A172 (cell line): ENCODE data around the gene MYOD1. TPM values are rescaled to one million over a fixed set of nuclear protein-coding genes. Genes with fewer than 3 reads are reported as not detected.

Experiments
- DNase-seq: peaks from one replicate; pipeline ENCODE4 v3.0.0-alpha.2; 2015; ENCODE audit warnings: low spot score
- total RNA-seq: library from RNA; depleted of rRNA; stranded (reverse); fragments of >200 nt; shearing (Covaris generic); gene quantifications from 2 replicates; pipeline ENCODE4 v1.2.3, GENCODE V29; 2014; rRNA removed

MYOD1 gene
- total RNA-seq, 1 experiment from 2014 or later = not detected

DNA sequence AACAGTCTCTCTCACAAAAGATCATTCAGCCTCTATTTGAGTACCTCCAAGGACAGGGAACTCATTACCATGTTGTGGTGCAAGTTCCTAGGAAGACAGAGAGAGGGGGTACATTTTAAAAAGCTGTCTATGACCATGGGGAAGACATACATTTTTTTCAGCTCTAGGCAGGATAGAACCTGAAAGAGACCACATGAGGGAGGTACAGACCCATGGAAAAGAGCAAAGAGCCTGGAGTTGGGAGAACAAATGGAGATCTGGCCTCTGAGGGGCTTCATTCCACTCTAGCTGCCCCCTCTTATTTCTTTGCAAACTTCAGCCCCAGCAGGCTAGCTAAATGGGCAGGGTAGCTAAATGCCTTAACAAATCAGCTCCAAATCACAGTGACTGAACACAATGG is 51.5 kb downstream of the MYOD1 start:
- no peak for DNase-seq

DNA sequence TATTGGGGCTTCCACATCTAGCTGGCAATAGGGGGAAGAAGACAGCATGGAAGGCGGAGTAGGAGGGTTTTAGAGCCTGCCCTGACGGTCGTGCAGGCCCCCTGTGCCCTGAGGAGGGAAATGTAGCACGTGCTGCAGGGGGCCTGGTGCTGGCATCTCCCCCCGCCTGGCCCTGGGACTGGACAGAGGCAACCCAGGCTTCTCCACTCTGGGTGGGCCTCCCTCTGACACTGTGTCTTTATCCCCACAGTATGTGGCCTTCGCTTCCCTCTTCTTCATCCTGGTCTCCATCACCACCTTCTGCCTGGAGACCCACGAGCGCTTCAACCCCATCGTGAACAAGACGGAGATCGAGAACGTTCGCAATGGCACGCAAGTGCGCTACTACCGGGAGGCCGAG is 52.0 kb downstream of the MYOD1 start:
- DNase-seq = no peak

Other genes starting within 250 kb of the MYOD1 start
- gene ABCC8, start 242.7 kb upstream of the MYOD1 start, total RNA-seq = not detected in 2 replicates
- not detected in 2 replicates for gene USH1C, start 175.2 kb upstream of the MYOD1 start, total RNA-seq
- not detected in 2 replicates for gene OTOG, start 172.3 kb upstream of the MYOD1 start, total RNA-seq
- gene KCNC1, start 15.2 kb downstream of the MYOD1 start, total RNA-seq = not detected in 2 replicates